ENCODE measurements around the gene RPS16. TPM values are rescaled to one million over a fixed set of nuclear protein-coding genes. Genes with fewer than 3 reads are reported as not detected.
A peak's percentile ranks its signal among the peaks of the same experiment; 100 is the strongest.

The RPS16 gene
- total RNA-seq, 4 donors from 2014 or later, result 1,048 to 1,762 (median 1,462) TPM

DNA sequence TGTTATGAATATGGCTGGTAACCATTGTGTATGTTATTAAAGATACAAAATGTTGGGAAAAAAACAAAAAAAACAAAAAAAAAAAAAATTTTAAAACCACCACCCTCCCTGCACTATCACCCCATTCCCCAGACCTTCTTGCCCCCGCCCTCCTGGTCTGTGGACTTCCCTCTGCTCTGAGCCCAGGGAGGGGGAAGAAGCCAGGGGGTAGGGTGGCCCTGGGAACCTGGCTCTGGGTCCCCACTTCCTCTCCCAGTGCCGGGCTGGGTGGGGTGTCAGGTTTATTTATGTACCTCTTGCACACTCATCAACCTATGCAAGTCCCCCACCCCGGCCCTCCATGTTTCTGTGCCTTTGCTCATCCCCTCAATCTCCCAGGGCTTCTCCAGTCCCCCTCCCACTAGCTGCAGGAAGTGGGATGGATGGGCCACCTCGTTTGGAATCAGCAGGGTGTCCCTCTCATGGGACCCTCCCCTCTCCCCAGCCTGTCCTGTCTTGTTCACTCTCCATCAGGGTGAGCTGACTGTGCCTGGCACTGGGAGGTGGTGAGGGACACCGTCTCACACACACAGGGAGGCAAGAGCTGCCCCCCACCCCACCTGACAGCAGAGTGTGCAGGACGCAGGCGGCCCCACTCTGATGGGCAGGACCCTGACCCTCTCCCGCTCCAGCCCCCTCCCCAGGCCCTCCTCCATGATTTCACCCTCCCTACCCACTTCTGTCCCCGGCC is 50.7 kb downstream of the RPS16 start:
- Histone ChIP-seq H3K9me3 (no peaks in the 10 kb centered on the region), H3K36me3 (peaks cover 0 to 98% (median 60%) of the 10 kb centered on the region in 3 donors), H3K27ac (peak overlapping the region in 2 of 4 donors; percentile 44 to 52), H3K4me3 (no peak overlapping the region), H3K27me3 (no peaks in the 10 kb centered on the region), H3K4me1 (peaks cover 0 to 16% (median 7%) of the 10 kb centered on the region in 4 donors)
- no peak for DNase-seq (ENCODE audit: low spot score in 2 of 2)
- TF ChIP-seq POLR2A (IDR thresholded peaks at IDR 0.05), result no peak
- TF ChIP-seq EP300 (IDR thresholded peaks at IDR 0.05), result no peak
- TF ChIP-seq, protein P1, sequence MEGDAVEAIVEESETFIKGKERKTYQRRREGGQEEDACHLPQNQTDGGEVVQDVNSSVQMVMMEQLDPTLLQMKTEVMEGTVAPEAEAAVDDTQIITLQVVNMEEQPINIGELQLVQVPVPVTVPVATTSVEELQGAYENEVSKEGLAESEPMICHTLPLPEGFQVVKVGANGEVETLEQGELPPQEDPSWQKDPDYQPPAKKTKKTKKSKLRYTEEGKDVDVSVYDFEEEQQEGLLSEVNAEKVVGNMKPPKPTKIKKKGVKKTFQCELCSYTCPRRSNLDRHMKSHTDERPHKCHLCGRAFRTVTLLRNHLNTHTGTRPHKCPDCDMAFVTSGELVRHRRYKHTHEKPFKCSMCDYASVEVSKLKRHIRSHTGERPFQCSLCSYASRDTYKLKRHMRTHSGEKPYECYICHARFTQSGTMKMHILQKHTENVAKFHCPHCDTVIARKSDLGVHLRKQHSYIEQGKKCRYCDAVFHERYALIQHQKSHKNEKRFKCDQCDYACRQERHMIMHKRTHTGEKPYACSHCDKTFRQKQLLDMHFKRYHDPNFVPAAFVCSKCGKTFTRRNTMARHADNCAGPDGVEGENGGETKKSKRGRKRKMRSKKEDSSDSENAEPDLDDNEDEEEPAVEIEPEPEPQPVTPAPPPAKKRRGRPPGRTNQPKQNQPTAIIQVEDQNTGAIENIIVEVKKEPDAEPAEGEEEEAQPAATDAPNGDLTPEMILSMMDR (IDR thresholded peaks at IDR 0.05), result no peak
- WGBS, 2 donors, result 56 to 62% methylated on average over 9 of the region's 9 CpGs

Small RNAs within 50 kb of the gene (small RNA-seq; reads per million reads assigned to genes)
- not detected for gene MIR4530

Other genes starting within 250 kb of the RPS16 start
- not detected for gene NCCRP1, start 239.0 kb downstream of the RPS16 start, total RNA-seq
- gene SYCN, start 231.7 kb downstream of the RPS16 start, total RNA-seq, result 1 to 10 TPM in 2 of 4 donors, not detected in 2; 1.3 to 6.0 TPM
- gene IFNL3, start 190.9 kb downstream of the RPS16 start, total RNA-seq, result not detected
- not detected for gene IFNL4, start 187.1 kb downstream of the RPS16 start, total RNA-seq
- not detected for gene IFNL2, start 167.6 kb downstream of the RPS16 start, total RNA-seq
- gene IFNL1, start 139.5 kb downstream of the RPS16 start, total RNA-seq, result not detected
- gene LRFN1, start 115.1 kb downstream of the RPS16 start, total RNA-seq, result 1 to 10 TPM in 2 of 4 donors, under 1 TPM in 2; 0.30 to 2.4 (median 1.4) TPM
- 10 to 100 TPM in 3 of 4 donors, 1 to 10 TPM in 1; 8.4 to 36.5 (median 18.2) TPM for gene GMFG, start 99.9 kb downstream of the RPS16 start, total RNA-seq
- 100 to 1,000 TPM; 103 to 193 (median 115) TPM for gene SAMD4B, start 93.5 kb downstream of the RPS16 start, total RNA-seq
- gene PAF1, start 44.8 kb downstream of the RPS16 start, total RNA-seq, result 10 to 100 TPM; 30.8 to 48.3 (median 44.3) TPM
- 10 to 100 TPM; 32.9 to 52.5 (median 37.6) TPM for gene MED29, start 44.6 kb downstream of the RPS16 start, total RNA-seq
- 100 to 1,000 TPM; 125 to 274 (median 178) TPM for gene ZFP36, start 29.1 kb downstream of the RPS16 start, total RNA-seq
- 10 to 100 TPM; 20.1 to 62.1 (median 35.6) TPM for gene PLEKHG2, start 23.3 kb downstream of the RPS16 start, total RNA-seq
- 100 to 1,000 TPM in 3 of 4 donors, 10 to 100 TPM in 1; 94.4 to 120 (median 106) TPM for gene SUPT5H, start 9.6 kb upstream of the RPS16 start, total RNA-seq
- 10 to 100 TPM; 38.4 to 65.5 (median 55.4) TPM for gene TIMM50, start 44.9 kb upstream of the RPS16 start, total RNA-seq
- gene DLL3, start 63.0 kb upstream of the RPS16 start, total RNA-seq, result not detected
- not detected for gene SELENOV, start 79.2 kb upstream of the RPS16 start, total RNA-seq
- gene EID2B, start 96.9 kb upstream of the RPS16 start, total RNA-seq, result 10 to 100 TPM in 1 of 4 donors, 1 to 10 TPM in 3; 3.0 to 10.2 (median 7.0) TPM
- gene EID2, start 104.2 kb upstream of the RPS16 start, total RNA-seq, result 10 to 100 TPM; 14.0 to 27.3 (median 23.4) TPM
- not detected for gene LGALS13, start 166.6 kb upstream of the RPS16 start, total RNA-seq
- not detected for gene LGALS16, start 220.0 kb upstream of the RPS16 start, total RNA-seq